ENCODE data around the gene HID1. TPM values are rescaled to one million over a fixed set of nuclear protein-coding genes. Genes with fewer than 3 reads are reported as not detected.

Gene HID1
- total RNA-seq, 1 donor from 2014 or later = 3.5 TPM

- Mint-ChIP-seq H3K4me1 (peaks cover 12% of the 10 kb centered on the region), H3K27me3 (ENCODE audit: insufficient read depth, low read depth) (peaks cover 3% of the 10 kb centered on the region), H3K27ac (no peak overlapping the region), H3K4me3 (no peak overlapping the region), H3K36me3 (peaks cover 5% of the 10 kb centered on the region), H3K9me3 (no peaks in the 10 kb centered on the region)
- Histone ChIP-seq H3K9ac (no peak overlapping the region), H2AFZ (replicated peaks) (no peak overlapping the region), H4K20me1 (ENCODE audit: low read depth) (peaks cover 20% of the 10 kb centered on the region), H3K4me3 (no peak overlapping the region), H3K27me3 (no peaks in the 10 kb centered on the region), H3K79me2 (ENCODE audit: low read depth) (peaks cover 27% of the 10 kb centered on the region), H3F3A (ENCODE audit: low read depth) (peaks cover under 1% of the 10 kb centered on the region), H3K4me2 (no peak overlapping the region), H3K4me1 (peaks cover 5% of the 10 kb centered on the region), H3K27ac (no peak overlapping the region), H3K9me3 (ENCODE audit: low read depth) (no peaks in the 10 kb centered on the region), H3K36me3 (no peaks in the 10 kb centered on the region)
- no peak for DNase-seq (ENCODE audit: low spot score)
- no peak for TF ChIP-seq CTCF (IDR thresholded peaks at IDR 0.05)
- TF ChIP-seq EZH2 (IDR thresholded peaks at IDR 0.05) = no peak
- no peak for TF ChIP-seq EZH2phosphoT487 (IDR thresholded peaks at IDR 0.05)
Observed at GRCh38 chr17:74992223-74992622, 19.7 kb upstream of the HID1 start.

- no peak overlapping the region for H3K9ac ChIP-seq
- H3F3A ChIP-seq (ENCODE audit: low read depth) = peaks cover 11% of the 10 kb centered on the region
- H3K27me3 Mint-ChIP-seq (ENCODE audit: insufficient read depth, low read depth) = peaks cover 5% of the 10 kb centered on the region
- H3K4me1 Mint-ChIP-seq = peaks cover 14% of the 10 kb centered on the region
- H3K36me3 ChIP-seq = no peaks in the 10 kb centered on the region
- H3K4me3 Mint-ChIP-seq = peak overlapping the region; percentile 50
- peaks cover 4% of the 10 kb centered on the region for H3K36me3 Mint-ChIP-seq
- H3K4me3 ChIP-seq = no peak overlapping the region
- no peak for TF ChIP-seq EZH2phosphoT487 (IDR thresholded peaks at IDR 0.05)
- no peak for TF ChIP-seq EZH2 (IDR thresholded peaks at IDR 0.05)
- no peak for TF ChIP-seq CTCF (IDR thresholded peaks at IDR 0.05)
- H3K4me2 ChIP-seq = no peak overlapping the region
- H3K27ac Mint-ChIP-seq = no peak overlapping the region
- H3K79me2 ChIP-seq (ENCODE audit: low read depth) = peaks cover 27% of the 10 kb centered on the region
- H3K27ac ChIP-seq = no peak overlapping the region
- no peaks in the 10 kb centered on the region for H3K9me3 Mint-ChIP-seq
- H3K4me1 ChIP-seq = peaks cover 5% of the 10 kb centered on the region
- H3K9me3 ChIP-seq (ENCODE audit: low read depth) = no peaks in the 10 kb centered on the region
- no peak overlapping the region for H2AFZ ChIP-seq (replicated peaks)
- H3K27me3 ChIP-seq = no peaks in the 10 kb centered on the region
- no peak for DNase-seq (ENCODE audit: low spot score)
- H4K20me1 ChIP-seq (ENCODE audit: low read depth) = peaks cover 20% of the 10 kb centered on the region
Observed at GRCh38 chr17:74990581-74991105, 18.1 kb upstream of the HID1 start.

GRCh38 chr17:74987909-74988711 lies 15.6 kb upstream of the HID1 start:
- Histone ChIP-seq H4K20me1 (ENCODE audit: low read depth) (peaks cover 20% of the 10 kb centered on the region), H3K9me3 (ENCODE audit: low read depth) (no peaks in the 10 kb centered on the region), H3K9ac (peak overlapping the region; percentile 33), H3K36me3 (no peaks in the 10 kb centered on the region), H3F3A (ENCODE audit: low read depth) (peaks cover 11% of the 10 kb centered on the region), H3K27me3 (no peaks in the 10 kb centered on the region), H3K27ac (peak overlapping the region; percentile 40), H2AFZ (replicated peaks) (peak overlapping the region; percentile 48), H3K4me1 (peaks cover 5% of the 10 kb centered on the region), H3K4me3 (peak overlapping the region; percentile 98), H3K79me2 (ENCODE audit: low read depth) (peaks cover 27% of the 10 kb centered on the region), H3K4me2 (peak overlapping the region; percentile 80)
- peak overlapping the region; percentile 92 for H3K4me3 Mint-ChIP-seq
- peak; percentile 88 for DNase-seq (ENCODE audit: low spot score)
- H3K27me3 Mint-ChIP-seq (ENCODE audit: insufficient read depth, low read depth) = peaks cover 5% of the 10 kb centered on the region
- no peaks in the 10 kb centered on the region for H3K9me3 Mint-ChIP-seq
- H3K27ac Mint-ChIP-seq = peak overlapping the region; percentile 74
- TF ChIP-seq EZH2 (IDR thresholded peaks at IDR 0.05) (no peak), CTCF (IDR thresholded peaks at IDR 0.05) (peak; percentile 41)
- peaks cover 4% of the 10 kb centered on the region for H3K36me3 Mint-ChIP-seq
- H3K4me1 Mint-ChIP-seq = peaks cover 14% of the 10 kb centered on the region
